HUDEP-2 (cell line): ENCODE results near the gene ARHGAP35.

ENCODE experiments used
- DNase-seq, 76 experiments: peaks; one replicate each; lab custom pipeline; 2025; ENCODE audit not compliant: unreplicated experiment in 76 of 76; lab: John Stamatoyannopoulos, UW

ARHGAP35 gene

GRCh38 chr19:46901701-46902401 lies 41.1 kb downstream of the ARHGAP35 start:
- DNase-seq: peak in 1 of 76 experiments; percentile 6

GRCh38 chr19:46902402-46902766 lies 41.6 kb downstream of the ARHGAP35 start:
- no peak for DNase-seq

GRCh38 chr19:46903458-46903857 lies 42.7 kb downstream of the ARHGAP35 start:
- no peak for DNase-seq

GRCh38 chr19:46904114-46905060 lies 43.6 kb downstream of the ARHGAP35 start:
- no peak for DNase-seq

- no peak for DNase-seq
Observed at GRCh38 chr19:46906221-46906620, 45.4 kb downstream of the ARHGAP35 start.

- DNase-seq: no peak
Observed at GRCh38 chr19:46907880-46908279, 47.1 kb downstream of the ARHGAP35 start.

- DNase-seq: no peak
Observed at GRCh38 chr19:46909356-46909755, 48.6 kb downstream of the ARHGAP35 start.
